Measurements from ENCODE around the gene OAS3. TPM values are rescaled to one million over a fixed set of nuclear protein-coding genes. Genes with fewer than 3 reads are reported as not detected.
"Not testable (repeated sequence)": the region's sequence is repeated elsewhere in the genome, so short reads cannot be mapped to it uniquely, and the experiment has no call there.

OAS3 gene
- total RNA-seq, 1 donor from 2014 or later = 8.4 TPM

DNA sequence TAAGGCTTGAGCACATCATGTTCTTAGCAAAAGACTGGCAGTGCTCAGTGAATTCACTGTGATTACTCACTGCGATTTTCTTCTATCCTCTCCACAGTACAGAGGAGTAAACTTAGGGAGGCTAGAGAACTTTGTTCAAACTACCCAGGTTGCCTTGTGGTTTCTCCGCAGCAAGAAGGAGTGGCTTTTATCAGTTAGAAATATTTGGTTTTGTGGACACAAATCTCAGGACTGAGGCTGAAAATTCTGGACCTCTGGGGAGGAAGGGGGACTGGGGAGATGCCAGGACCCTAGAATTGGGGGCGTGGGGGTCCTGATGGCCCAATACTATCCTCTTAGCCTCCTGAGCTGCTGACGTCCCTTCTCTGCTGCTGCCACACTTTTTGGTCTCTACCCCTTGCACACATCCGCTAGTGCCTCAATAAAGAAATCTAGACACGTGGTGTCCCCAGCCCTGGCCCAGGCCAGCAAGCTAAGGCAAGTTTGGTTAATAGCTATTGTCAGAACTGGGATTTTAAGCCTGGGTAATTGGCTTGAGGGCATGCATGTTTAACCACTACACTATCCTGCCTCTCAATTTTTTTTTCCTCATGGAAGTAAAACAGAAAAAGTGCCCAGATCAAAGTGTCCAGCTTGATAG is 40.9 kb downstream of the OAS3 start:
- DNase-seq (ENCODE audit: low read depth, low spot score) = no peak

DNA sequence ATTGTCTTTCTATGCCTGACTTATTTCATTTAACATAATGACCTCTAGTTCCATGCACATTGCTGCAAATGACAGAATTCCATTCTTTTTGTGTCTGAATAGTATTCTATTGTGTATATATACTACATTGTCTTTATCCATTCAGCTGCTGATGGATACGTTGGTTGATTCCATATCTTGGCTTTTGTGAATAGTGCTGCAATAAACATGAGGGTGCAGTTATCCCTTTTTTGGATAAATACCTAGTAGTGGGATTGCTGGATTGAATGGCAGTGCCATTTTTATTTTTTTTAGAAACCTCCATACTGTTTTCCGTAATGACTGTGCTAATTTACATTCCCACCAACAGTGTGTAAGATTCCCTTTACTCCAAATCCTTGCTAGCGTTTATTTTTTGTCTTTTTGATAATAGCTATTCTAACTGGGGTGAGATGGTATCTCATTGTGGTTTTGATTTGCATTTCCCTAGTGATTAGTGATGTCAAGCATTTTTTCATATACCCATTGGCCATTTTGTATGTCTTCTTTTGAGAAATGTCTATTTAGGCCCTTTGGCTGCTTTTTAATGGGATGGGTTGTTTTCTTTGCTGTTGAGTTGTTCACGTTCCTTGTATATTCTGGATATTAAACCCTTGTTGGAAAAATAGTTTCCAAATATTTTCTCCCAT is 42.4 kb downstream of the OAS3 start:
- no peak for DNase-seq (ENCODE audit: low read depth, low spot score)

DNA sequence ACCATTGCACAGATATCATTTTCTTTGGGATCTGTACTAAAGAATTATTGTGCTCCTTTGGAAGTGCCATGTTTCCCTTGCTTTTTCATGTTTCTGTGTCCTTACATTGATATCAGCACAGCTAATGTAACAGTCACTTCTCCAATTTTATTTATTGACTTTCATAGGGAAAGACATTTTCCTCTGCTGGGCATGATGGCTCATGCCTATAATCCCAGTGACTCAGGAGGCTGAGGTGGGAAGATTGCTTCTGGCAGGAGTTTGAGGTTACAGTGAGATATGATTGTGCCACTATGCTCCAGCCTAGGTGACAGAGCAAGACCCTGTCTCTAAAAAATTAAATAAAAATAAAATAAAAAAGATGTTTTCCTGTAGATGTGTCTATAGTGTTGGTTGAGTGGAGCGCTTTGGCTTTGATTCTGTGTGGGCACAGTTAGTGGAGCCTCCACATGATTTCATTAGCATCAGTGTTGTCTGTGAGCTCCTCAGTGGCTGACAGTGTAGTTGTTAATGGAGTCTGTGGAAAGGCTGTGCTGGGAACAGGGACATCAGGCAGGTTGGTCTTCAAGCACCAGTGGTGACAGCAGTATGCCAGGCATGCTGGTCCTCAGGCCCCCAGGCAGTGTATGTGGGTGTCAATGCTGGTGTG is 47.5 kb downstream of the OAS3 start:
- no peak for DNase-seq (ENCODE audit: low read depth, low spot score)

DNA sequence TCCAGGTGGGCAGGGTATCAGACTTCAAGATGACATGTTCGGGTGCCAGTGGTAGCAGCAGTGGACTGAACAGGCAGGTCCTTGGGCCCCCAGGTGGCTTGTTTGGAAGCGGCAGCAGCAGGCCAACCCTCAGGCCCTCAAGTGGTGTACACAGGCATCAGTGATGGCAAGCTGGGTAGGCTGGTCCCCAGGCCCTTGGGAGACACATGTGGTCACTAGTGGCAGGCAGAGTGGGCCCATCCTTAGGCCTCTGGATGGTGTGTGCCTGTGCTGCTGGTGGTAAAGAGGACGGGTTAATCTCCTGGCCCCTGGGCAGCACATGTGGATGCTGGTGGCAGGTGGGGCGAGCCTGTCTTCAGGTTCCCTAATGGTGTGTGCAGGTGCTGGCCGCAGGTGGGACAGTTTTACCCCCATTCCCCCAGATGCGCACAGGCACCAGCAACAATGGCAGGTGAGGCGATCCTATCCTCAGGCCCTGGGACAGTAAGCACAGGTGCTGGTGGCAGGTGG is 48.1 kb downstream of the OAS3 start:
- DNase-seq (ENCODE audit: low read depth, low spot score) = no peak

DNA sequence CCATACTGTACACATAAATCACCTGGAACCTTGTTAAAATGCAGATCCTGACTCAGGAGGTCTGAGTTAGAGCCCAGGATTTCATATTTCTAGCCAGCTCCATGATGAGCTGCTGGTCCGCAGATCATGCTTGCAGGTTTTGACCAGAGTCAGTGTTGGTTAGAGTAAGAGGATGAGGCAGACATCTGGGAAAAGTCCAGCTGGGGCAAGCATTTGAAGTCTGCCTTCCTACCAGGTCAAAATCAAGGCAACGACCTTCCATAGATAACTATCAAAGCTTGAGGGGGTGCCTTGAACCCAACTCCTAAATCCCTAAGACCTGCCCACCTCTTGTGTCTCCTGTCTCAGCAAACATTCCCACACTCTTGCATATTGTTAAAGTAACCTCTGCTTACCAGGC is 49.3 kb downstream of the OAS3 start:
- DNase-seq (ENCODE audit: low read depth, low spot score) = no peak

DNA sequence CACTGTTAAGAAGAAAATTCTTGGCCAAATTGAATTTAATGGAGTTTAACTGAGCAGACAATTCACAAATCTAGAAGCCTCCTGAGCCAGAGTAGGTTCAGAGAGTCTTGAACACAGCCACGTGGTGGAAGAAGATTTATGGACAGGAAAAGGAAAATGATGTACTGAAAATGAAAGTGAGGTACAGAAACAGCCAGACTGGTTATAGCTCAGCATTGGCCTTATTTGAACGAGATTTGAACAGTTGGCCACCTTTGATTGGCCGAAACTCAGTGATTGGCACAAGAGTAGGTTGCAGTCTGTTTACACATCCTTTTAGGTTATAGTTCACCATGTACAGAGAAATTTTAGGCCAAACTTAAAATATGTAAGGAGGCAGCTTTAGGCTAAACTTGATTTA is 50.0 kb downstream of the OAS3 start:
- DNase-seq (ENCODE audit: low read depth, low spot score) = no peak

DNA sequence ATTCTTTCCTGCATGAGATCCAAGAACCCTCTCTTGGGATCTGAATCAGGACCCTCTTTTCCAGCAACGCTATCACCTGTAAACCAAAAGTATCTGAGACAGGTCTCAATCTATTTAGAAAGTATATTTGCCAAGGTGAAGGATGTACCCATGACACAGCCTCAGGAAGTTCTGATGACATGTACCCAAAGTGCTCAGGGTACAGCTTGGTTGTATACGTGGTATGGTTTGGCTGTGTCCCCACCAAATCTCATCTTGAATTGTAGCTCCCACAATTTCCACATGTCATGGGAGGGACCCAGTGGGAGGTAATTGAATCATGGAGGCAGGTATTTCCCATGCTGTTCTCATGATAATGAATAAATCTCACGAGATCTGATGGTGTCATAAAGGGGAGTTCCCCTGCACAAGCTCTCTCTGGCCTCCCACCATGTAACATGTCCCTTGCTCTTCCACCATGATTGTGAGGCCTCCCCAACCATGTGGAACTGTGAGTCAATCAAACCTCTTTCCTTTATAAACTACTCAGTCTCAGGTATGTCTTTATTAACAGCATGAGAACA is 50.6 kb downstream of the OAS3 start:
- not testable (repeated sequence) for DNase-seq (ENCODE audit: low read depth, low spot score)

DNA sequence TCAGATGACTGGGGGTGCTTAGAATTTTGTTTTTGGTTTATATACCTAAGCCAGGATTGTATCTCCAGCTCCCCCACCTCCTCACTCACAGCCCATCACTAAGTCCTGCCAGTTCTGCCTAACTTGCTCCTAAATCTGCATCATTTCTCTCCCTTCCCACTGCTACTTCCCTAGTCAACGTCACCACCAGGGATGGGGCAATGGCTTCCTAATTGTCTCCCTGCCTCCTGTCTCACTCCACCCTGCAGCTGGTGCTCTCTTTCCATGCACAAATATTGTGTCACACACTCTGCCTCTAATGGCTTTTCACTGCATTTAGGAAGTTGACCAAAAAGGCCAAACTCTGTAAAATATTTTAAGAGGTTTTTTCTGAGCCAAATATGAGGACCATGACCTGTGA is 51.5 kb downstream of the OAS3 start:
- DNase-seq (ENCODE audit: low read depth, low spot score) = no peak

DNA sequence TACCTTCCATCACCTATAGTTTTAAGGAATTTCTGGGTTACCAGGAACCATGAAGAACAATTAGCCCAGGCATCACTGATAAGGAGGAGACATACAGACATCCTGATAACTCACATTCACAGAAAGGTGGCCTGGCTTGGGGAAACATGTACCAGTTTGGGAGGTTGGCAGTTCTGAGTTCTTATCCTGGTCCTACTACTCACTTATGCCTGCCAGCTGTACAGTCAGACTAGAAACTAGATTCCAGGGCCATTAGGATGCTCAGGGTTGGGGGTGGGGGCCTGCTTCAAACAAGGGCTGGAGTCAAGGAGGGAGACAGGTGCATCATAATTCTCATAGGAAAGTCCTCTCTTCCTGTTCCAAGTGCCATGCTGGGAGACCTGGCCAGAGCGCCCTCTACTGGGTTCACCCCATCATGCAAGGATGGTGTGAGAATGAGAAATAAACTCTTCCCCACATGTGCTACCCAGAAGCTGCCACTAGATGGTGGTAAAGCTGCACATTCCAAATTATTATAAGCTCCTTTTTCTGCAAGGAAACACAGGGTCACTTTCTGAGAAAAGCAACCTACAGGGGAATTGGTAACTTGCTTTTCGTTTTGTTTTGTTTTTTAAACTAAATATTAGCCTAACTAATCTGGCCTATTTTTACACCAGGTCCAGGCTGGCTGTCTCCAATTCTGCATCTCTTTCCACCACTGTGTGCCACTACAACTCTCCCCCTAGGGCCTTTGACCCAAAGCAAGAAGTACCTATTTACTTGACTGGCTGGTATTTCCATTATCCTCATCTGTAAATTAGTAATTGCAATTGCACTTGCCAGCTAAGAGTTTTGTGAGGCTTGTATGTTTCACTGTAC is 54.5 kb downstream of the OAS3 start:
- DNase-seq (ENCODE audit: low read depth, low spot score) = peak; percentile 19

DNA sequence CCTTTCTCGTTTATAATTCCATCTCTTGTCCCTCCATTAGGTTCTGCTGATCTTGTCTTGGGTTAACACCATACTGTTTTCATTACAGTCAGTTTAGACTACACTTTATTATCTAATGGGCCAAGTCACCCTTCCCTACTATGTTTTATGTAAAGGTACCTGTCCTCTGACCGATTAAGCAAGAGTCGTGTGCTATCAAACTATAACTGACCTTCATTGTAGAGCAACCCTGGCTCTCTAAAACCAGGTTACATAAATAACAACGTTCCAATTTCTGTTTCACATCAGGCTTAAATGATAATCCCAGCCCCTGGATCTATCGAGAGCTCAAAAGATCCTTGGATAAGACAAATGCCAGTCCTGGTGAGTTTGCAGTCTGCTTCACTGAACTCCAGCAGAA is 56.7 kb downstream of the OAS3 start:
- DNase-seq (ENCODE audit: low read depth, low spot score) = no peak

DNA sequence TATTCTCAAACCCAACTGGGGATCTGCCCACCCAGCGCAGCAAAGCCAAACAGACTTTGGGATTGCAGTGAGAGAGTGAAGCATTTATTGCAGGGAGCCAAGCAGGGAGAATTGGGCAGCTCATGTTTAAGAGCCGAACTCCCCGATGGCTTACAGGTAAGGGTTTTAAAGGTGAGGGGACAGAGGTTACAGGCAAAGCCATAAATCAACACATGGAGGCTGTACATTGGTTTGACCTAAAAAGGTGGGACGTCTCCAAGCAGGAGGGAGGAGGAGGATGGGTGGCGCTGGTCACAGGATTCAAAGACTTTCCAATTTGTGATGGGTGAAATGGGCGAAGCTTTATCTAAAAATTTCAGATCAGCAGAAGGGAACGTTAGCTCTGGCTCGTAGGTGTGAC is 58.2 kb downstream of the OAS3 start:
- DNase-seq (ENCODE audit: low read depth, low spot score) = no peak

DNA sequence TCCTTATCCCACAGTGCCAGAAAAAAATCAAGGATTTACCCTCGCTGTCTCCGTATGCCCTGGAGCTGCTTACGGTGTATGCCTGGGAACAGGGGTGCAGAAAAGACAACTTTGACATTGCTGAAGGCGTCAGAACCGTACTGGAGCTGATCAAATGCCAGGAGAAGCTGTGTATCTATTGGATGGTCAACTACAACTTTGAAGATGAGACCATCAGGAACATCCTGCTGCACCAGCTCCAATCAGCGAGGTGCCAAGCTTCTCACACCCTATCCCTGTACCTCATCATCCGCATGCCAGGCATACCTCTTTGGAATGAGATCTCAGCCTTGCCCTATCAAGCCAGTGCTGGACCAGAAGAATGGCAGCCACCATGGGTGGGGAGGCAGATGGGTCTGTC is 59.2 kb downstream of the OAS3 start:
- no peak for DNase-seq (ENCODE audit: low read depth, low spot score)

DNA sequence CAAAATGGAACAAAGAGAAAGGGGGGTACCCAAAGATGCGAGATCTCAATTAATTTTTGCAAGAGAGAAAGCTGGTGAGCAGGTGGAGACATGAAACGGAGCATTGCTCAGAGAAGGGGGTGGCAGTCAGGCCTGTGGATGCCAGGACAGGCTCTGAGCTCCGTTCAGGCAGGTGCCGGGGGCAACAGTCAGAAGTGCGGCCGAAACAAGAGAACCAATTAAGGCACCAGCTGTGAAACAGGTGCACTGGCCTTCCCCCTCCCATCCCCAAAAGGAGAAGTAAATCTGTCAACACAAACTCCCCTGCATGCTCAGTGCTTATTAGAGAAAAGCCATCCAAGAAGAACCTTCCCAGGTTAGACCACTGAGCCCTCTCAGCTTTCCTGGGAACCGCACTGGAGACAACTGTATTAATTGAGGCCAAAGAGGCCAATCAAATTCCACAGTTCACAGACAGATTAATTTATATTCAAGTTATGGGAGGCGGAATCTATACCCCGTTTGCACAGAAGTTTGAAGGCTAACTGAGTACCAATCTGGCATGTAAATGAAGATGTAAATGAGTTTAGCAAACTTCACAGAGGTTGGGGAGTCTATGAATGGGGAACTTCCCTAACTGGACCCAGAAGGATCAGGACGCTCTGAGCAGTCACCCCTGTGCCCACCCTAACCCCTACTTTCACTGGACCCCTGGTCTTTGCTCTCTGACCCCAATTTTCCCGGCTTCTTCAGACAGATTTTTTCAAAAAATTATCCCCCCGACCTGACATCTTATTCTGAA is 60.9 kb downstream of the OAS3 start:
- DNase-seq (ENCODE audit: low read depth, low spot score) = no peak

DNA sequence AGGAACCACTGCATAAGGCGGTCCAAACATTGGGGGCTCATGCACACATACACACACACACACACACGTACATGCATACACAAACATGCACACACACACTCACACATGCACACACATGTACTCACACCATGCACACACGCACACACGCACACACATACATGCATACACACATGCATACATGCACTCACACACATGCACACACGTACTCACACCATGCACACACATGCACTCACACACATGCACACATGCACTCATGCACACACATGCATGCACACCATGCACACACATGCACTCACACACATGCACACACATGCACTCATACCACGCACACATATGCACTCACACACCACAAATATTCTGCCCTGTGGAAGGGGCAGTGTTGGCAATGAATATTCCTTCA is 62.2 kb downstream of the OAS3 start:
- no peak for DNase-seq (ENCODE audit: low read depth, low spot score)

DNA sequence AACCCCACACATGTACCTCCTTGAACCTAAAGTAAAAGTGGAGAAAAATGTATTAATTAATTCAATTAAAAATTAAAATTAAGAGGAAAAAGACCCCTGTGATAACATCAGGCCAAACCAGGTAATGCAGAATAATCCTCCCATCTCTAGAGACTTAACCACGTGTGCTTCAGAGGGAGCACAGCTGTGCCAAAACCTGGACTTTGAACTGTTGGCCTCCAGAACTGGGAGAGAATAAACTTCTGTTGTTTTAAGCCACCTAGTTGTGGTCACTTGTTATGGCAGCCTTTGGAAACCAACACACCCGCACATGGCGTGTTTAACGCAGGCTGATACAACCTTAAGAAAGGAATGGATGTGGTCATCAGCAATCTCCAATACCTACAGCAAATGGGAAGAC is 63.9 kb downstream of the OAS3 start:
- DNase-seq (ENCODE audit: low read depth, low spot score) = no peak

DNA sequence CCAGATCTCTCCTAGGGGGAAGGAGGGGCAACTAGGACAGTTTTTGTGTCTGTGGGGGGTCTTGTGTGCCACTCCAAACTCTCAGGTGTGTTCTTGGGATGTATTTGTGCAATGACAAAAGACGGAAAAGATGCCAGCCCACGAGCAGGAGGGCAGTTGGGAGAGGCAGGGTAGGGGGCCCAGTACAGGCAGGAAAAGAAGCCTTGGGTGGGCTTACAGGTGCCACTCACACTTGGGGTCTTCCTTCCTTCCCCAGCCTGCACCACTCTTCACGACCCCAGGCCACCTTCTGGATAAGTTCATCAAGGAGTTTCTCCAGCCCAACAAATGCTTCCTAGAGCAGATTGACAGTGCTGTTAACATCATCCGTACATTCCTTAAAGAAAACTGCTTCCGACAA is 64.4 kb downstream of the OAS3 start:
- no peak for DNase-seq (ENCODE audit: low read depth, low spot score)

DNA sequence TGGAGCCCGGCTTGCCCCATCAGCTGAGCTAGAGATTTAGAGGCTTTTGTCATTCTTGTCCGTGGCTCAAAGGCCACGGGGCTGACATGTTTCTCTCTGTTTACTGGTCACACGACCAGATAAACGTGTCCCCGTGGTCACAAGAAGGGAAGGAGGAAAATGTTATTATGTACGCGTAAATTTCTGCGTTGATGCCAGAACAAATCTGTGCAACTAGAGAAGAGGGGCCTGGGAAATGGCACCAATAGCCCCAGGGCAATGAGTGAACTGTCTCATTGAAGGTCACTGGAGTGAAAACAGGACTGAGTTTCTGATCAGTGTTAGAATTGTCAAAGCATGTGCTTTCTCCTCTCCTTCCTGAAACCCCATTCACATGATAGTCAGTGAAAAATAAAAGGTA is 65.4 kb downstream of the OAS3 start:
- DNase-seq (ENCODE audit: low read depth, low spot score) = no peak

DNA sequence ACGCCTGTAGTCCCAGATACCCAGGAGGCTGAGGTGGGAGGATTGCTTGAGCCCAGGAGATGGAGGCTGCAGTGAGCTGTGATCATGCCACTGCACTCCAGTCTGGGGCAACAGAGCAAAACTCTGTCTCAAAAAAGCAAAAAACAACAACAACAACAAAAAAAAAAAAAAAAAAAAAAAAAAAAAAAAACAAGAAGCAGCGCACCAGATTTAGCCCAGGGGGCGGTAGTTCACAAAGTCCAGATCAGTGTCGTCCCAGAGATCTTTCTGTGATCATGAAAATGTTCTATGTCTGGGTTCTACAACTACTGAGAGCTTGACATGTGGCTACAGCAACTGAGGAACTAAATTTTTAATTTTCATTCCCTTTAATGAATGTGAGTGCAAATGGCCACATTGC is 67.5 kb downstream of the OAS3 start:
- no peak for DNase-seq (ENCODE audit: low read depth, low spot score)

DNA sequence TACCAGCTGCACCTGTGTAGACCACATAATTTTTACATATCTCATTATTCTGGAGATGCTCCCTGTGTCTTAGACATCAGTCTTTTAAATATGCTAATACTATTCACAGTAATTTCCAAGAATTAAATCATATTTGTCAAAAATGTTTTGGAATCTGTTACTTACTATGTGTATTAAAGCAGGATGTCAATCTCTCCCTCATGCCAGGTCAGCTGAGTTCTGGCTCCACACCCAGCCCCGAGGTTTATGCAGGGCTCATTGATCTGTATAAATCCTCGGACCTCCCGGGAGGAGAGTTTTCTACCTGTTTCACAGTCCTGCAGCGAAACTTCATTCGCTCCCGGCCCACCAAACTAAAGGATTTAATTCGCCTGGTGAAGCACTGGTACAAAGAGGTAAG is 67.9 kb downstream of the OAS3 start:
- no peak for DNase-seq (ENCODE audit: low read depth, low spot score)

DNA sequence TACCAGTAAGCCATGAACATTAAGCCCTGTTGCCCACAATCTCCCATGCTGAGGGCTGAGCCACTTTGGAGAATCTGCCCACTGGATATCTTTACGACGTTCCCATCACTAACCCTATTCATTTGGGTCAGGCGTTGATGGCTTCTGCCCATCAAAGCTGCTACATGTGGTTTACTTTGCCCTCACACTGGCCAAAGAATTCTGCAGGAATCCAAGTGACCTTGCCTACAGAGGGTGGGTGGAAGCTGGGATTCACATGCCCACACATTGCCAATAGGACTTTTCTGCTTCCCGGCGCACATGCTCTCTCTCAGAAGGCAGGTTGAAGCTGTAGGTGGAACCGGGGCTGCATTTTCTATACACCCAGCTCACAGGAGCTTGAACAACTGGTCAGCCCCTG is 68.4 kb downstream of the OAS3 start:
- no peak for DNase-seq (ENCODE audit: low read depth, low spot score)

DNA sequence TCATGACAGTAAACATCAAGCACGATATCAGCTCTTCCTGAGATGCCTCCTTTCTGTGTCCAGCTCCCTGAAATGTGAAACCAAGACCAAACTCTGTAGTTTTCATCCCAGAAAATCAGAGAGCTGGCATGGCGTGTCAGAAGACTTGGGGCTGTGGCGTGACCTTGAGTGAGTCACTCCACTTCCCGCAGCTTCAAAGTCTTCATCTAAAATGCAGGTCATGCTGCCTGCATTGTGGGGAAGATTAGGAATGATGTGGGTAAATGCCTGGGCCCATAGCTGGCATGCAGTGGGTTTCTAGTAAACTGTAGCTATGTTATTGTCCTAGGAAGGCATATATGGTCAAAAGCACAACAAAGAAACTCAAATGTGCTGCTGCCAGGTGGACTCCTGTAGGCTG is 68.9 kb downstream of the OAS3 start:
- DNase-seq (ENCODE audit: low read depth, low spot score) = peak; percentile 41

Measured in pulmonary artery endothelial cell (primary cell).